WTC11 (cell line): ENCODE measurements around the gene DTNB. TPM values are rescaled to one million over a fixed set of nuclear protein-coding genes. Genes with fewer than 3 reads are reported as not detected.
A peak's percentile ranks its signal among the peaks of the same experiment; 100 is the strongest.

ENCODE experiments used
- ATAC-seq: fragments of 200-7000 bp; cut with Tn5 transposase; 2 replicates; pipeline ENCODE4 v1.10.0; 2021; ENCODE audit warnings: mild to moderate bottlenecking, moderate library complexity
- CTCF ChIA-PET: fragments of 300-600 bp; sonication (Branson Sonifier 250); formaldehyde crosslinking; loops from one replicate; lab custom pipeline; 2021; ENCODE audit warnings: antibody characterized with exemption; lab: Charles Lee
- POLR2A ChIA-PET: fragments of 350-600 bp; sonication (Branson Sonifier 250); formaldehyde crosslinking; loops from one replicate; lab custom pipeline; 2021; ENCODE audit warnings: antibody characterized with exemption; lab: Charles Lee
- DNase-seq: peaks from one replicate; pipeline ENCODE4 v3.0.0; 2021; ENCODE audit warnings: low spot score
- H3K27ac Mint-ChIP-seq: 2 replicates; pipeline ENCODE4 v1.8.0; 2021; ENCODE audit warnings: mixed read lengths
- H3K27me3 Mint-ChIP-seq: 2 replicates; pipeline ENCODE4 v1.8.0; 2021; ENCODE audit warnings: low read depth, mild to moderate bottlenecking, moderate library complexity, mixed read lengths
- H3K36me3 Mint-ChIP-seq: 2 replicates; pipeline ENCODE4 v1.8.0; 2021; ENCODE audit warnings: mixed read lengths
- H3K4me1 Mint-ChIP-seq: 2 replicates; pipeline ENCODE4 v1.8.0; 2022; ENCODE audit warnings: mixed read lengths
- H3K4me3 Mint-ChIP-seq: 2 replicates; pipeline ENCODE4 v1.8.0; 2021; ENCODE audit warnings: mild to moderate bottlenecking, moderate library complexity, mixed read lengths
- H3K9me3 Mint-ChIP-seq: 2 replicates; pipeline ENCODE4 v1.8.0; 2021; ENCODE audit warnings: mixed read lengths
- ATF3 ChIP-seq: sonication (generic); formaldehyde crosslinking; conservative IDR thresholded peaks from 2 replicates; pipeline ENCODE4 v1.8.1; 2022; ENCODE audit warnings: mild to moderate bottlenecking, missing genetic modification reagents
- CREM ChIP-seq: sonication (generic); formaldehyde crosslinking; IDR thresholded peaks from 2 replicates; pipeline ENCODE4 v1.8.1; 2022; ENCODE audit warnings: mild to moderate bottlenecking, missing genetic modification reagents, moderate library complexity
- E2F4 ChIP-seq: sonication (generic); formaldehyde crosslinking; IDR thresholded peaks from 2 replicates; pipeline ENCODE4 v1.8.1; 2022; ENCODE audit warnings: low read depth, mild to moderate bottlenecking, moderate library complexity, missing genetic modification reagents, borderline replicate concordance
- ELF4 ChIP-seq: sonication (generic); formaldehyde crosslinking; IDR thresholded peaks from 2 replicates; pipeline ENCODE4 v1.8.1; 2022; ENCODE audit warnings: low read depth, mild to moderate bottlenecking, moderate library complexity, missing genetic modification reagents
- EMX1 ChIP-seq: fragments of 250-450 bp; sonication (Bioruptor Pico); IDR thresholded peaks from 2 replicates; pipeline ENCODE4 v1.8.0; 2021; ENCODE audit warnings: mild to moderate bottlenecking
- FOXJ3 ChIP-seq: sonication (generic); formaldehyde crosslinking; IDR thresholded peaks from 2 replicates; pipeline ENCODE4 v1.9.0; 2021; ENCODE audit warnings: missing genetic modification reagents, mild to moderate bottlenecking, borderline replicate concordance
- FOXK1 ChIP-seq: sonication (generic); formaldehyde crosslinking; IDR thresholded peaks from 2 replicates; pipeline ENCODE4 v1.8.0; 2022; ENCODE audit warnings: mild to moderate bottlenecking, moderate library complexity, missing genetic modification reagents
- HMGXB4 ChIP-seq: sonication (generic); formaldehyde crosslinking; IDR thresholded peaks from 2 replicates; pipeline ENCODE4 v1.8.1; 2023; ENCODE audit warnings: mild to moderate bottlenecking, moderate library complexity, missing genetic modification reagents
- IRF2 ChIP-seq: sonication (generic); formaldehyde crosslinking; IDR thresholded peaks from 2 replicates; pipeline ENCODE4 v1.8.0; 2022; ENCODE audit warnings: low read depth, missing genetic modification reagents, borderline replicate concordance
- KAT7 ChIP-seq: sonication (generic); formaldehyde crosslinking; IDR thresholded peaks from 2 replicates; pipeline ENCODE4 v1.8.1; 2023; ENCODE audit warnings: missing genetic modification reagents, mild to moderate bottlenecking, borderline replicate concordance
- NFE2L1 ChIP-seq: sonication (generic); formaldehyde crosslinking; IDR thresholded peaks from 2 replicates; pipeline ENCODE4 v1.8.1; 2023; ENCODE audit warnings: missing genetic modification reagents
- NR2C2 ChIP-seq: sonication (generic); formaldehyde crosslinking; IDR thresholded peaks from 2 replicates; pipeline ENCODE4 v1.8.0; 2022; ENCODE audit warnings: mild to moderate bottlenecking, missing genetic modification reagents
- NR3C1 ChIP-seq: sonication (generic); formaldehyde crosslinking; conservative IDR thresholded peaks from 2 replicates; pipeline ENCODE4 v1.8.1; 2023; ENCODE audit warnings: low read depth, mild to moderate bottlenecking, missing genetic modification reagents
- OVOL2 ChIP-seq: fragments of 250-450 bp; sonication (Bioruptor Pico); IDR thresholded peaks from 2 replicates; pipeline ENCODE4 v1.9.0; 2021; ENCODE audit warnings: mild to moderate bottlenecking, borderline replicate concordance
- RORB ChIP-seq: fragments of 250-450 bp; sonication (Bioruptor Pico); IDR thresholded peaks from 2 replicates; pipeline ENCODE4 v1.9.0; 2021; ENCODE audit warnings: mild to moderate bottlenecking
- SMAD3 ChIP-seq: sonication (generic); formaldehyde crosslinking; IDR thresholded peaks from 2 replicates; pipeline ENCODE4 v1.8.0; 2022; ENCODE audit warnings: missing genetic modification reagents, mild to moderate bottlenecking, borderline replicate concordance
- SMAD4 ChIP-seq: sonication (generic); formaldehyde crosslinking; IDR thresholded peaks from 2 replicates; pipeline ENCODE4 v1.8.0; 2022; ENCODE audit warnings: mild to moderate bottlenecking, missing genetic modification reagents
- SP1 ChIP-seq: sonication (generic); formaldehyde crosslinking; conservative IDR thresholded peaks from 2 replicates; pipeline ENCODE4 v1.8.1; 2022; ENCODE audit warnings: missing genetic modification reagents
- ZBTB21 ChIP-seq: sonication (generic); formaldehyde crosslinking; IDR thresholded peaks from 2 replicates; pipeline ENCODE4 v1.8.1; 2023; ENCODE audit warnings: mild to moderate bottlenecking, missing genetic modification reagents, borderline replicate concordance
- ZBTB43 ChIP-seq: sonication (generic); formaldehyde crosslinking; IDR thresholded peaks from 2 replicates; pipeline ENCODE4 v1.8.1; 2023; ENCODE audit warnings: mild to moderate bottlenecking, missing genetic modification reagents
- ZNF416 ChIP-seq: fragments of 250-450 bp; sonication (Bioruptor Pico); IDR thresholded peaks from 2 replicates; pipeline ENCODE4 v1.9.0; 2021; ENCODE audit warnings: mild to moderate bottlenecking, inconsistent platforms
- ZSCAN18 ChIP-seq: fragments of 250-450 bp; sonication (Bioruptor Pico); IDR thresholded peaks from 2 replicates; pipeline ENCODE4 v2.1.2; 2022; ENCODE audit warnings: mild to moderate bottlenecking, moderate library complexity
- total RNA-seq: library from RNA; stranded (reverse); gene quantifications from 3 replicates; pipeline ENCODE4 v1.2.3, GENCODE V29; 2021

DTNB gene
- total RNA-seq, 1 experiment from 2014 or later, result 39.9 TPM

- no peak for TF ChIP-seq ELF4
Observed at GRCh38 chr2:25722224-25722623, 48.8 kb upstream of the DTNB start (continued).

DNA sequence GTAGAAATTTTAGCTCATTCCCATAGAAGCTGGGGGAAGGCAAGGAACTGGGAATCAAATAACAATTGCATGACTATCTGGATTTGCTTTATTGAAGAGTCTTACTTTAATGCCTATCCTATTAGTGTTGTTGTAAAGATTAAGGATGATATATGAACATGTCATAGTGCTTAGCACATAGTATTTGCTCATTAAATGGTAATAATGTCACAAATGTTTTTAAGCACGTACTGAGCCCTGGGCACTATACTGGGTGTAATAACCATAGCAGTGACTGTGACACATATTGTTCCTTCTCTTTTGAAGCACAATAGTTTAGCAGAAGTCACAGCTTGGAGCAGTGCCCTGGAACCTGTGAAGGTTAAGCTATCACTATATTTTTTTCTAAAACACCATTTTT lies 47.2 kb upstream of the DTNB start:
- POLR2A ChIA-PET, result no interaction called here
- no peak for TF ChIP-seq E2F4 (CRISPR knock-in tag)
- no peak for TF ChIP-seq SMAD4
- TF ChIP-seq EMX1 (CRISPR knock-in tag), result no peak
- no peak for TF ChIP-seq ZBTB21 (CRISPR knock-in tag)
- TF ChIP-seq RORB, result no peak
- no peak for TF ChIP-seq KAT7 (CRISPR knock-in tag)
- no peak for TF ChIP-seq IRF2 (CRISPR knock-in tag)
- TF ChIP-seq ZSCAN18 (CRISPR knock-in tag), result no peak
- TF ChIP-seq SP1, result no peak
- TF ChIP-seq FOXJ3 (CRISPR knock-in tag), result no peak
- no peak for TF ChIP-seq HMGXB4 (CRISPR knock-in tag)
- TF ChIP-seq FOXK1, result no peak
- TF ChIP-seq NR2C2 (CRISPR knock-in tag), result no peak
- TF ChIP-seq NFE2L1 (CRISPR knock-in tag), result no peak
- no peak for TF ChIP-seq ZBTB43 (CRISPR knock-in tag)
- no peak for TF ChIP-seq OVOL2 (CRISPR knock-in tag)
- no peak for TF ChIP-seq ZNF416 (CRISPR knock-in tag)
- TF ChIP-seq NR3C1 (CRISPR knock-in tag), result no peak

GRCh38 chr2:25714740-25715139 lies 41.4 kb upstream of the DTNB start:
- H3K4me1 Mint-ChIP-seq, result no peaks in the 10 kb centered on the region
- ATAC-seq (peak; percentile 68), DNase-seq (no peak)
- ChIA-PET POLR2A (interaction anchor here (0.8 kb wide), 1 partner anchor 13 kb away, joined by 3 read pairs; no protein-coding TSS in a partner anchor), CTCF (interaction anchor here (0.8 to 1.7 kb wide), 6 partner anchors 15 to 106 kb away, joined by 3 to 9 read pairs (median 4); no protein-coding TSS in a partner anchor)
- H3K36me3 Mint-ChIP-seq, result no peaks in the 10 kb centered on the region
- 0 out of 2 replicates have a peak, but pooled peaks cover 4% of the 10 kb centered on the region for H3K9me3 Mint-ChIP-seq
- no peak overlapping the region for H3K27ac Mint-ChIP-seq
- H3K27me3 Mint-ChIP-seq, result no peaks in the 10 kb centered on the region
- no peak for TF ChIP-seq E2F4 (CRISPR knock-in tag)
- TF ChIP-seq CREM, result no peak
- no peak for TF ChIP-seq SMAD3
- TF ChIP-seq ZBTB43 (CRISPR knock-in tag), result no peak
- TF ChIP-seq ATF3, result no peak
- H3K4me3 Mint-ChIP-seq, result no peak overlapping the region

More for the DNA sequence above, 47.2 kb upstream of the DTNB start:
- ATAC-seq (no peak), DNase-seq (no peak)
- CTCF ChIA-PET, result no interaction called here
- peaks cover 8% of the 10 kb centered on the region for H3K9me3 Mint-ChIP-seq
- 0 out of 2 replicates have a peak, but pooled peaks cover 6% of the 10 kb centered on the region for H3K36me3 Mint-ChIP-seq
- no peaks in the 10 kb centered on the region for H3K27me3 Mint-ChIP-seq
- no peak overlapping the region for H3K4me3 Mint-ChIP-seq
- peaks cover 2% of the 10 kb centered on the region for H3K4me1 Mint-ChIP-seq
- H3K27ac Mint-ChIP-seq, result no peak overlapping the region
